C4-2B (cell line): ENCODE measurements around the gene ARHGEF4.

Source experiments
- H3K27ac ChIP-seq: fragments of 450-650 bp; 2 replicates; pipeline ENCODE4 v1.5.1; 2017
- CTCF ChIP-seq: fragments of 450-650 bp; conservative IDR thresholded peaks from 2 replicates; pipeline ENCODE4 v1.5.1; 2017; ENCODE audit warnings: mild to moderate bottlenecking
- ZFX ChIP-seq: fragments of 450-650 bp; IDR thresholded peaks from 2 replicates; pipeline ENCODE4 v1.6.1; 2017

The ARHGEF4 gene

GRCh38 chr2:131027566-131028528 lies 191.1 kb downstream of the ARHGEF4 start:
- TF ChIP-seq ZFX, result no peak
- no peak for TF ChIP-seq CTCF
- H3K27ac ChIP-seq, result no peak overlapping the region

GRCh38 chr2:131029812-131030211 lies 193.1 kb downstream of the ARHGEF4 start:
- H3K27ac ChIP-seq, result no peak overlapping the region
- TF ChIP-seq CTCF, result no peak
- TF ChIP-seq ZFX, result no peak

GRCh38 chr2:131030478-131030971 lies 193.8 kb downstream of the ARHGEF4 start:
- TF ChIP-seq ZFX (no peak), CTCF (no peak)
- H3K27ac ChIP-seq, result no peak overlapping the region

- no peak for TF ChIP-seq ZFX
- TF ChIP-seq CTCF, result no peak
- no peak overlapping the region for H3K27ac ChIP-seq
These were observed 194.7 kb downstream of the ARHGEF4 start for GRCh38 chr2:131031431-131031841.

- TF ChIP-seq CTCF (no peak), ZFX (no peak)
- no peak overlapping the region for H3K27ac ChIP-seq
These were observed 195.2 kb downstream of the ARHGEF4 start for GRCh38 chr2:131031875-131032274.

- no peak overlapping the region for H3K27ac ChIP-seq
- TF ChIP-seq CTCF (no peak), ZFX (no peak)
These were observed 195.7 kb downstream of the ARHGEF4 start for GRCh38 chr2:131032393-131032836.

GRCh38 chr2:131033786-131034121 lies 197.0 kb downstream of the ARHGEF4 start:
- no peak overlapping the region for H3K27ac ChIP-seq
- TF ChIP-seq CTCF, result no peak
- no peak for TF ChIP-seq ZFX
